NB4 (cell line): ENCODE measurements around the gene CTNNA2.

Source experiments
- DNase-seq: peaks from one replicate; pipeline ENCODE4 v3.0.0; 2010; ENCODE audit warnings: low read depth
- H3K4me3 ChIP-seq: one replicate; pipeline ENCODE4 v1.5.1; 2011; ENCODE audit warnings: mild to moderate bottlenecking, low read depth, low read length, moderate library complexity
- CTCF ChIP-seq: IDR thresholded peaks from one replicate; pipeline ENCODE4 v1.5.1; 2012; ENCODE audit warnings: low read depth, low read length
- MAX ChIP-seq: IDR thresholded peaks from 2 replicates; pipeline ENCODE4 v1.6.1; 2011; ENCODE audit warnings: low read depth, low read length
- MYC ChIP-seq: IDR thresholded peaks from 2 replicates; pipeline ENCODE4 v1.6.1; 2011; ENCODE audit warnings: low read depth, low read length
- POLR2A ChIP-seq: IDR thresholded peaks from 2 replicates; pipeline ENCODE4 v1.6.1; 2011; ENCODE audit warnings: mild to moderate bottlenecking; ENCODE audit not compliant: insufficient read length; ENCODE audit errors: extremely low read depth

Gene CTNNA2

DNA sequence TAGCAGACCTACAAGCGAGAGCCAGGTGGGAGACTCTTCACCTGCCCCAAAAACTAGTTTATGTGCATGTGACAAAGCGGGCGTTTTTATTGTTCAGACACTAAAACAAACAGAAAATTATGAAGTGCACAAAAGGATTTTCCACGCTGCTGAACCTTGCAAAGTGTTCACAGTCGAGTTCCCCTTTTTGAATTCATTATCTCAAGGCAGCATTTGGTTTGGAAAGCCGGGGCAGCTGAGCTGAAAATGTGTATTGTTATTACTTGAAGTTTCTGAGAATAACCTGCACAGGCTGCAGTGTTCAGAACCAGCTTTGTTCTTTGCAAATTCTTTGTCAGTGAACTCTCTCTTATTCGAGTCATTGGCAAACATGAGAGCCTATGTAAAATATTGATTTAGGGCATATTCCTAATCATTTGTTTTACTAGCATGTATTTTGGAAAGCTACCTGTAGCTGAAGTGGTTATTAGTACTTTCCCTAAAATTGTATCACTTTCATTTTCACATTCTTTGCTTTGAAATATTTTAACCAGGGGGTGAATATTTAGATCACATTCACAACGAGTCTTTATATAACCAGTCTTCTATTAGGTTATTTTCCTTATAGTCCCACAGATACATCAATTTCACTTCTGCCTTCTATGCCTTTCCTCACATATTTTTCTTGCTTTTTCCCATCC is 732.2 kb downstream of the CTNNA2 start:
- DNase-seq = no peak
- no peak overlapping the region for H3K4me3 ChIP-seq
- TF ChIP-seq CTCF (no peak), POLR2A (no peak), MYC (no peak), MAX (no peak)

GRCh38 chr2:80246534-80246933 is 733.7 kb downstream of the CTNNA2 start:
- TF ChIP-seq MAX = no peak
- TF ChIP-seq CTCF = no peak
- TF ChIP-seq MYC = no peak
- TF ChIP-seq POLR2A = no peak
- DNase-seq = no peak
- H3K4me3 ChIP-seq = no peak overlapping the region

DNA sequence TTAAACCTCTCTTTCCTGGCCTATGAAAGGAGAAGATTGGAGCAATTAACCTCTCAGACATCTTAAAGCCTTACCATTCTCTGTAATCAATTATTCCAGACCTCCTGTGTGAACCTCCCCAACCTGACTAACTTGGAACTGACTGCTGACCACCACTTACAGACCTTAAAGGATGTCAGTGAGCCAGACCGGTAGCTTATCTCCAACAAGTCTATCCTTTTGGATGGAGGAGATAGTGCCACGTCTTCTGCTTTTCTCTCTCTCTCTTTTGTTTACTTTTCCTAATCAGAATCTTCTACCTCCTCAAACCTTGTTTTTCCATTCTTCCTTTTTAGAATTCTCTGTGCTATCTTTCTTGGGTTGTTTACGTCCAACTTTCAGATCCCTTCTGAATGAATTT is 734.5 kb downstream of the CTNNA2 start:
- TF ChIP-seq CTCF (no peak), POLR2A (no peak), MYC (no peak), MAX (no peak)
- H3K4me3 ChIP-seq = no peak overlapping the region

GRCh38 chr2:80248146-80248545 is 735.3 kb downstream of the CTNNA2 start:
- no peak for DNase-seq
- TF ChIP-seq CTCF (no peak), MAX (no peak), POLR2A (no peak), MYC (no peak)
- no peak overlapping the region for H3K4me3 ChIP-seq

More for the DNA sequence above, 734.5 kb downstream of the CTNNA2 start:
- no peak for DNase-seq

- DNase-seq = no peak
- no peak for TF ChIP-seq CTCF
- TF ChIP-seq MAX = no peak
- H3K4me3 ChIP-seq = no peak overlapping the region
These were observed 739.6 kb downstream of the CTNNA2 start for GRCh38 chr2:80252294-80252986.
